Measurements from ENCODE around the gene LANCL1.

The LANCL1 gene

GRCh38 chr2:210387074-210387473, 89.5 kb downstream of the LANCL1 start:
- DNase-seq: no peak

Measured in DMS79 treated with DMSO at 0.1 percent for 48 hours (cell line).